Measurements from ENCODE around the gene ZNF211. TPM values are rescaled to one million over a fixed set of nuclear protein-coding genes. Genes with fewer than 3 reads are reported as not detected.
A peak's percentile ranks its signal among the peaks of the same experiment; 100 is the strongest.

ZNF211 gene
- total RNA-seq, 1 experiment from 2014 or later = 10.5 TPM

DNA sequence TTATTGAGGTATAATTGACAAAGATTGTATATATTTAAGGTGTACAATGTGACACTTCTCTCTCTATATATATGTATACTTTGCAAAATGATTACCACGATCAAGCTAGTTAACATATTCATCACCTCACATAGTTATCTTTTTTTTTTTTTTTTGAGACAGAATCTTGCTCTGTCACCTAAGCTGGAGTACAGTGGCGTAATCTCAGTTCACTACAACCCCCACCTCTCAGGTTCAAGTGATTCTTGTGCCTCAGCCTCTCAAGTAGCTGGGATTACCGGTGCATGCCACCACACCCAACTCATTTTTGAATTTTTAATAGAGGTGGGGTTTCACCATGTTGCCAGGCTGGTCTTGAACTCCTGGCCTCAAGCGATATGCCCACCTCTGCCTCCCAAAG, 39.5 kb downstream of the ZNF211 start:
- no peak for DNase-seq
- BruUV-seq (replicated peaks) = no TSS peak
- no peaks in the 10 kb centered on the region for H3K36me3 Mint-ChIP-seq (ENCODE audit: insufficient read depth, unreplicated experiment)
- H3K27me3 Mint-ChIP-seq (ENCODE audit: insufficient read depth, unreplicated experiment) = peaks cover 5% of the 10 kb centered on the region
- Histone ChIP-seq H3K36me3 (ENCODE audit: control insufficient read depth, insufficient read depth, low read length) (no peaks in the 10 kb centered on the region), H3K4me1 (no peaks in the 10 kb centered on the region), H3K9me3 (no peaks in the 10 kb centered on the region), H3K4me3 (ENCODE audit: low read depth, low read length) (no peak overlapping the region), H3K27me3 (replicated peaks; ENCODE audit: control insufficient read depth, insufficient read depth, low read length) (no peaks in the 10 kb centered on the region)
- CTCF ChIA-PET = no interaction called here
- POLR2A ChIA-PET = no interaction called here
- no peaks in the 10 kb centered on the region for H3K4me1 Mint-ChIP-seq (ENCODE audit: low read depth, unreplicated experiment)
- no peak overlapping the region for H3K27ac Mint-ChIP-seq (ENCODE audit: unreplicated experiment)
- no peak for TF ChIP-seq CTCF (IDR thresholded peaks at IDR 0.05; ENCODE audit: insufficient read depth in 1 of 2, low read depth in 1 of 2, low read length in 1 of 2, severe bottlenecking in 1 of 2, unreplicated experiment in 1 of 2)
- H3K9me3 Mint-ChIP-seq (ENCODE audit: unreplicated experiment) = no peaks in the 10 kb centered on the region
- no peak overlapping the region for H3K4me3 Mint-ChIP-seq (ENCODE audit: unreplicated experiment)
- intact Hi-C loops (cut with micrococcal nuclease; ENCODE audit: unreplicated experiment) = no loop called here

GRCh38 chr19:57675881-57676280, 42.9 kb downstream of the ZNF211 start:
- peaks cover 4% of the 10 kb centered on the region for H3K9me3 ChIP-seq
- no peak overlapping the region for H3K4me3 Mint-ChIP-seq (ENCODE audit: unreplicated experiment)
- no peaks in the 10 kb centered on the region for H3K36me3 ChIP-seq (ENCODE audit: control insufficient read depth, insufficient read depth, low read length)
- no peak for DNase-seq
- CTCF ChIA-PET = no interaction called here
- intact Hi-C loops (cut with micrococcal nuclease; ENCODE audit: unreplicated experiment) = no loop called here
- no peaks in the 10 kb centered on the region for H3K27me3 ChIP-seq (replicated peaks; ENCODE audit: control insufficient read depth, insufficient read depth, low read length)
- no TSS peak for BruUV-seq (replicated peaks)
- POLR2A ChIA-PET = no interaction called here
- no peaks in the 10 kb centered on the region for H3K4me1 Mint-ChIP-seq (ENCODE audit: low read depth, unreplicated experiment)
- no peak overlapping the region for H3K27ac Mint-ChIP-seq (ENCODE audit: unreplicated experiment)
- H3K4me3 ChIP-seq (ENCODE audit: low read depth, low read length) = no peak overlapping the region
- no peaks in the 10 kb centered on the region for H3K4me1 ChIP-seq
- H3K27me3 Mint-ChIP-seq (ENCODE audit: insufficient read depth, unreplicated experiment) = peaks cover 5% of the 10 kb centered on the region
- no peaks in the 10 kb centered on the region for H3K36me3 Mint-ChIP-seq (ENCODE audit: insufficient read depth, unreplicated experiment)
- no peak for TF ChIP-seq CTCF (IDR thresholded peaks at IDR 0.05; ENCODE audit: insufficient read depth in 1 of 2, low read depth in 1 of 2, low read length in 1 of 2, severe bottlenecking in 1 of 2, unreplicated experiment in 1 of 2)
- H3K9me3 Mint-ChIP-seq (ENCODE audit: unreplicated experiment) = no peaks in the 10 kb centered on the region

DNA sequence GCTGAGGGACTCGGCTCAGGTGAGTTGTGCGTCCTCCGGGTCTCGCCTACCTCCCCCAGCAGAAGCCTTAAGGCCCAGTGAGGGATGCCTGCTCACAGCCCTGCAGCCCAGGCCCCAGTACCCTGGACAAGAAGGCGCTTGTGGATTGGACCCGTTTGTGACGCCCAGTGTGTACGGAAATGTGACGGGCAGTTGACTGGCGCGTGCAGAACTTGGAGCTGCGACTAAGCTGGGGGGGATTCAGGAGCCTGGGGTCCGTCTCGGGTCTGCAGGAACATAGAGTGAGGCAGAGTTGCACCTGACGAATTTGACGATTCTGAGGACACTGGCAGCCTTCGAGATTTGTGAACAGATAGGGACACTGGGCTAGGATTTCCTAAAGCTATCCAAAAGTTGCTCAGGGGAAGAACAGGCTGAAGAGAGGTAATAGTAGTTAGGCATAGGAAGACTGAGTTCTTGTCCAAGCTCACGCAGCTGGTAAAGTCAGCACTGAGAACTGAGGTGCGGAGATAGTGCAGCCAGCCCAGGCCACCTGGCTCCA, 49.3 kb downstream of the ZNF211 start:
- no peaks in the 10 kb centered on the region for H3K27me3 ChIP-seq (replicated peaks; ENCODE audit: control insufficient read depth, insufficient read depth, low read length)
- peaks cover 21% of the 10 kb centered on the region for H3K4me1 Mint-ChIP-seq (ENCODE audit: low read depth, unreplicated experiment)
- H3K27ac Mint-ChIP-seq (ENCODE audit: unreplicated experiment) = peak overlapping the region; percentile 88
- H3K4me3 Mint-ChIP-seq (ENCODE audit: unreplicated experiment) = peak overlapping the region; percentile 86
- intact Hi-C loops (cut with micrococcal nuclease; ENCODE audit: unreplicated experiment) = no loop called here
- H3K4me3 ChIP-seq (ENCODE audit: low read depth, low read length) = peak overlapping the region; percentile 98
- peaks cover 43% of the 10 kb centered on the region for H3K9me3 Mint-ChIP-seq (ENCODE audit: unreplicated experiment)
- no peak for TF ChIP-seq CTCF (IDR thresholded peaks at IDR 0.05; ENCODE audit: insufficient read depth in 1 of 2, low read depth in 1 of 2, low read length in 1 of 2, severe bottlenecking in 1 of 2, unreplicated experiment in 1 of 2)
- DNase-seq = no peak
- H3K4me1 ChIP-seq = peaks cover 6% of the 10 kb centered on the region; the same call in 1 of the 2 replicates
- no peaks in the 10 kb centered on the region for H3K27me3 Mint-ChIP-seq (ENCODE audit: insufficient read depth, unreplicated experiment)
- H3K9me3 ChIP-seq = peaks cover 28% of the 10 kb centered on the region
- H3K36me3 Mint-ChIP-seq (ENCODE audit: insufficient read depth, unreplicated experiment) = peaks cover 61% of the 10 kb centered on the region
- POLR2A ChIA-PET = interaction anchor here (0.5 to 1.6 kb wide), 9 partner anchors 11 to 248 kb away, joined by 3 to 11 read pairs (median 5); partner anchors contain the start of genes ZNF211, ZNF419 and ZNF587
- CTCF ChIA-PET = interaction anchor here (0.8 to 1.8 kb wide), 4 partner anchors 15 to 50 kb away, joined by 3 to 6 read pairs (median 4); partner anchors contain the start of gene ZNF211
- H3K36me3 ChIP-seq (ENCODE audit: control insufficient read depth, insufficient read depth, low read length) = peaks cover 25% of the 10 kb centered on the region
- TSS peak; percentile 49 for BruUV-seq (replicated peaks)
